Measurements from ENCODE around the gene TARBP2.
A peak's percentile ranks its signal among the peaks of the same experiment; 100 is the strongest.

Gene TARBP2

DNA sequence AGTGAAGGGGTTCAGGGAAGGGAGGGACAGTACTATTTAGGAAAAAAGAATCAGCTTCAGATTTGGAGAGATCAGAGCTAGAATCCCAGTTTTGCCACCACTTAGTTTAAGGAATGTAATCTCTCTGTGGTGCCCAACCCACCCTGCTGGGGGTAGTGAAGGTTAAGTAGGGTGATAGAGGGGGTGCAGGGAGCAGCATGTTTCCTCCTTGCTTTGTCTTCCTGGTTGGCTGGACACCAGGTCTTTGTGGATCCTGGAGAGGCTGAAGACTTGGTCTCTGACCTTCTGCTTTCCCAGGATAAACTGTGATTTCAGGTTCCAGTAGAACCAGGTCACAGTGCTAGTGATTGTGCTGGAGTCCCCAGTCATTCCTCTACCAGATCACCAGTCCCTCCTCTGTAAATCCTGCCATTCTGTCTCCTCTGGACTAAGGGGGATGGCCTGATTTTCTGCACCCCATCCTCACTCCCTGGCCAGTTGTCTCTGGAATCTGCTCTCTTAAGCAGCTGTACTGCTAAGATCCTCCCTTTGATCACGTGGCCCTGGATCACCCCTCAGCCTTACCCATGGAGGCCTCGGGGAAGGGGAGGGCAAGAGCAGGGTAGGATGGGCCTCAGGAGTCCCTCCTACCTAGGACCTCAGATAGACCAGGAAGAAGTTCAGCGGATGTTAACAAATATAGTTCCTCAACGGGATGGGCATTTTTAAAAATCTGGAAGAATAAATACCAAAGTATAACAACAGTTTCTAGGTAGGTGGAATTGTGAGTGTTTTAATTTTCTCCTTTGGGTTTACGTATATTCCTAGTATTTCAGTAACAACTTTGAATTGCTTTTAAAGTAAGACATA, 5.0 kb upstream of the TARBP2 start:
- peak; percentile 72 for DNase-seq

DNA sequence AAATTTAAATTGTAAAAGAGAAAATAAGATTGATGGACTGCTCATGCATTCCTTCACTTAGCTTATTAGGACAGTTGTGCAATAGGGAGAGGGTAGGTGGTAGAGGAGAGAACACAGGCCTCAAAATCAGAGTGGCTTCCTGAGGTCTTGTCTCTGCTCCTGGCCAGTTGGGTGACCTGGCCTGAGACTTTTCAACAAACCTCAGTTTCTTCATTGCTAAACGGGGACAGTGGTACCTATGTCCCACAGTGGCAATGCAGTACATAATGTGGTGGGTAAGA, 4.4 kb upstream of the TARBP2 start:
- DNase-seq: no peak

DNA sequence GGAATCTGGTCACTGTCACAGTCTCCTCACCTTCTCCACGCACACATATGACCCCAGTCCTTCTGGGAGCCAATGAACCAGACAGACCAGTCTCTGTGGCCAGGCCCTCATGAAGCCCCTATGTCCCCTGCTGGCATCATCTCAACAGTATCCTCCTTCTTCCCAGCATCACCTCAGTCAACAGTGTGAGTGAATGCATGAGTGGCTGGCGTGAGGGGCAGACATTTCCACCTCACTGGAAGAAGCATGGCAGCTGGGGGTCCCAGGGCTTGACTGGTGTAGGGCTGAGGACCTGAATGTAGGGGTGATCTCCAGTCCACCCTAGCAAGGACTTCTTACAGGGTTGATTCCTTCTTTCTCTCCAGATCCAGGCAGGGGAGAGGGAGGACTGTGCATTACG, 3.6 kb upstream of the TARBP2 start:
- DNase-seq: no peak

DNA sequence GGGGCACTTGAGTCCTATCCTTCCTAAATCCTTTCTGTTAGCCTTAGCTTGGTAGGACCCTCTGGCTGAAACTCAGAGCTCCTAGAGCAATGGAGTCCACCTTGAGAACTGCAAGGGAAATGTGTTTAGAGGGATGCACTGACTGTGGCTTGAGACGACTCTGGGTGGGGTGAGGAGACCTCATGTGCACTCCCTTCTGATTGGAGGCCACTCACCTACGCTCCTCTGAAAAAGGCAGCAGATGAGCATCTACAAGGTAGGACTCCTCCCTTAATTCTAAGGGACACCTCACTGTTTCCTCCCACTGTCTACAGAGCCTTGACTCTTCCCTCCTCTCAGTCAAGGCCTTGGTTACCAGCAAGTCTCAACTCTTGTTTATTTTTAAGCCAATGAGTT, 2.9 kb upstream of the TARBP2 start:
- no peak for DNase-seq

DNA sequence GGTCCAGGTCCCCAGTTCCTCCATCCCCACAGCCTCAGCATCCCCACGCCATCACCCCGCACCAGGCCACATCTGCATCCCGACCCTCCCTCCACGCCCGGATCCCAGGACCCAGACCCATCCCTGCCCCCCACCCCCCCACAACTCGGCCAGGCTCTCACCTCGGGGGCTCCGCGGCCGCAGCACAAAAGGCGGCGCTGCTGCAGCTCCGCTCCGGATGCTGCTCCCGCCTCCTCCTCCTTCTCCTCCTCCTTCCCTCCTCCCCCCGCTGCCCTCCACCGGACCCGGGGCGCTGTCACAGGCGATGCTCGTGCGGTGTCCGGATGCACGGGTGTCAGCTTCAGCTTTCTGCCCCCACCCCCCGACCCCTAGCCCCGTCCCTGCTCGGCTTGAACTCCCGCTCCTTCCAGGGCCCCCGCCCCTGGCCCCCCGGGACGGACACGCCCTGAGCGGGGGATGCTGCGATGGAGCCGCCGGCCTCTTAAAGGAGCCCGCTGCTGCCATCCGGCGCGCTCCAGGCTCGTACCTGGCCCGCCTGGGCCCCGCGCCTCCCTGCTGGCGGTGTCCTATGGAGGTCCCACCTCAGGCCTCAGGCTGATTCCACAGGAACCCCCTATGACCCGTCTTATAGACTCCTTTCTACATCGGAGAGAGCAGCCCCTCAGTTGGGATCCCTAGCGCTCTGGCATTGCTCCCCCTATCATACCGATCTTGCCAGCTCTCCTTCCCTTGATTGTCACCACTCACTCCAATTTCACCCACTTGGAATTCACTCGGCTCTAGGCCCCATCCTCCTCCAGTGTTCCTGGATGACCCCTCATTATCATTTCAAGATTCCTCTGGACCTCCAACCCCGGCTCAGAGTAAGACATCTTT, 1.6 kb upstream of the TARBP2 start, which contains the start of gene MAP3K12:
Gene MAP3K12 (minus strand): TSS at position 193 of the 876 bp plus-strand sequence. CDS start 12,067 bp downstream, outside the sequence.
- DNase-seq: peak; percentile 59

DNA sequence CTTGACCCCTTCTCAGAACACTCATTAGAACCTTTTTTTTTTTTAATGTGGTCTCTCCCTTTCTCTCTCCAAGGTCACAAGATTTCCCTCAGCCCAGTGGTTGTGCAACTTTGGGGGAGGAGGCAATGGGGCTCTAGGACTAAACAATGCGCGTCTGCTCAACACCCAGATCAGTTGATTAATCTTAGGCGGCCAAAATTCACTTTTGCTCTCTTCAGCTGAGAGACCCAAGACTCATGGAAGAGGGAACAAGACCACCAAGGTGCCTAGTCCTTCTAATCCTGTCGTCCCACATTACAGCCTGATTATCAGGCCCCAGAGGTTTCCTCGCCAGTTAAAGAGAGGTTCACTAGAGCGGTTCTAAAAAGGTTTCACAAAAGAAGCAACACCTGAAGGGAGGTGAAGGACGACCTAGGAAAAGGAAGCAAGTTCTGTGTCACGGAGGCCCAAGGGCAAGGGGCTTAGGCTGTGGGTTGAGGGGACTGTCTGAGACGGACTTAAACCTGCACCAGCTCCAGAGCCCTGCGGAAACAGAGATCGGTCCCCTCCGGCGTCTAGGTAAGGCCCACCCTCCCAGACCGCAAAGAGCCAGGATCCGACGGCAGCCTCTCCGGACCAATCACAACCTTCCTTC, 824 bp upstream of the TARBP2 start:
- DNase-seq: peak; percentile 61

DNA sequence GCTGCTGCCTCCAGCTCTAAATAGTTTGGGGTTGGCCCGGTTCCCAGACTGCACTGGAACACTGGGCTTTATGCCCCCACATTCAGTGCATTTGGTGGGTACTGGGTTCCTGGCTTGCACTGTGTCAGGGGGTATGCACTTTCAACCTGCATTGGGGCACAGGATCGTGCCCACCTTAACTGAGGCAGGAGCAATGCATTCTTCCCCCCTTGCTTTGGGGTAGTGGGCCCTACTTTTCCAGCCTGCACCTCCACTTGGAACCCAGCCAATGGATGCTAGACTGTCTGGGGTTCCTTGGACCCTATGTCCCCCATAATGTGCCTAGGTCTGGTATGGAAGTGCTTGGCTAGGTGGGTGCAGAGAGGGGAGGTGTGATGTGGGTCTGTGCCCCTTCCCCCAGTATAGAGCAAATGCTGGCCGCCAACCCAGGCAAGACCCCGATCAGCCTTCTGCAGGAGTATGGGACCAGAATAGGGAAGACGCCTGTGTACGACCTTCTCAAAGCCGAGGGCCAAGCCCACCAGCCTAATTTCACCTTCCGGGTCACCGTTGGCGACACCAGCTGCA, 615 bp downstream of the TARBP2 start:
- DNase-seq: no peak

DNA sequence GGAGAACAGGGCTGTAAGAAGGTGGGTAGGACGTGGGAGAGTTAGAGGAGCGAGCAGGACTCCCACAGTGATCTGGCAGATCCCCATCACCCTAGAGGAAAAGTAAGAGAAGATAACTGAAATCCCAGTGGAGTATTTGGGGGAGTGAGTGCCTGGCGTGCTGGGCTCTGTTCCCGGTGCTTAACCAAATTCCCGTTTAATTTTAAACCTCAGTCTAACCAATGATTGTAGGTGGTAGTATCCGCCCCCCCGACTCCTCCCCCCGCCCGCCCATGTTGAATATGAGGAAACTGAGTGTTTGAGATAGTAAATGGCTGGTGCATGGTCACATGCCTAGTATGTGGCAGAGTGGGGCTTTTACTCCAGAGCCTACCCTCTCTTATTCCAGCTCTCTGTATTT, 1.2 kb downstream of the TARBP2 start:
- DNase-seq: no peak

DNA sequence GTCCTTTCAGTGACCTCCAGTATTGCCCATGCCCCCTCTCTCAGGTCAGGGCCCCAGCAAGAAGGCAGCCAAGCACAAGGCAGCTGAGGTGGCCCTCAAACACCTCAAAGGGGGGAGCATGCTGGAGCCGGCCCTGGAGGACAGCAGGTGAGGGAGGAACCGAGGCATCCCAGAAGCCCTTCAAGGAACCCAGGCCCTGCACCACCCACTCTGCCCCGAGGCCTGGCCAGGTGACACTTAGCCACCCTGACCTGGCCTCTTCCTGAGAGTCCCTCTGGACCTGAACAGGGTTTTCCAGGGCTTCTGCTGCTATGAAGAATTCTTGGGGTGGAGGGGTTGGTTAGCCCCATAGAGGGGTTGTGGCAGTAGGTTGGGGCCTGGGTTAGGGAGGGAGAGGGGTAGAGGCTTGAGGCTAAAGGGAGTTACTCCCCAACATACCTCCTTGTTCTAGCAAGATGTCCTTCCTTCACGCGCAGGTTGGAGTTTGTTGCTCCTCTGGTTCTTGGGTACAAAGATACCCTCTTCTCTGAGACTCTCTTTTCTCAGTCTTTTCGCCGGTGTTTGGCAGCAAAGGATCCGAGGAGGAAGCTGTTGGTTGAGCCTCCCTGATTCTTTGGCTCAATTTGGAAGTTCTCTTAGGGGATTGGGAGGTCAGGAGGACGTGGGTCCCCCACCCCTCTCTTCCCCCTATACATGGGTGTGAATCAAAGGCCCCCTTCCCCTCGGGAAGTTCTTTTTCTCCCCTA, 2.1 kb downstream of the TARBP2 start:
- no peak for DNase-seq

DNA sequence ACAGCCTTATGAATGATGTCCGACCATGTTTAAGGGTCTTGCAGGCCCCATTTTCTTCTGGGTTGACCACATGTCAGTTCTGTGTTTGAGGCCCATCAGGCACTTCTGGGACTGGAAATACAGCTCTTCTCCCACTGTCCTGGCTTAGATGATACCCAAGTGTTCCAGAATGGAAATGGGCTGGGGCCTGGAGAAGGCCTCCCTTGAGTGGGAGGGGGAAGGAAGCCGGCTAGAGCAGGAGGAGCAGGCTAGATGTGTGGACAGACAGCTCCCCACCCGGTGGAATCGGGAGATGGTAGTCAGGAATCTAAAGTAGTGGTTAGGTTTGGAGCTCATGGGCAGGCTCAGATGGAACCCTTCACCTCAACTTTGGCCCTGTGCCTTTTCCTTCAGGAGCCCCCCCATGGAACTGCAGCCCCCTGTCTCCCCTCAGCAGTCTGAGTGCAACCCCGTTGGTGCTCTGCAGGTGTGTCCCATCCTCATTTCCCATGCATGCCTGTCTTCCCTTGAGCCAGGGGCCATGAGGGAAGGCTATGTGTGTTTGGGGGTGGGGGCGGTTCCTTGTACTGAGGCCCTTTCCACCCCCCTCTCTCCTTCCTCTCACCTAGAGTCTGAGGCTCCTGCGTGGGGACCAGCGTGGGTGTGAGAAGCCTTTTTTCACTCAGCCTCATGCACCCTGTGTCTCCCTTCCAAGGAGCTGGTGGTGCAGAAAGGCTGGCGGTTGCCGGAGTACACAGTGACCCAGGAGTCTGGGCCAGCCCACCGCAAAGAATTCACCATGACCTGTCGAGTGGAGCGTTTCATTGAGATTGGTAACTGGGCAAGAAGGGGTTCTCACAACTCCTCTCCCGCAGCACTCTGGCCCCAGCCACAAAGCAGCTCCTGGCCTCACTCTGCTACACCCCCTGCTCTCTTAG, 3.2 kb downstream of the TARBP2 start:
- no peak for DNase-seq

DNA sequence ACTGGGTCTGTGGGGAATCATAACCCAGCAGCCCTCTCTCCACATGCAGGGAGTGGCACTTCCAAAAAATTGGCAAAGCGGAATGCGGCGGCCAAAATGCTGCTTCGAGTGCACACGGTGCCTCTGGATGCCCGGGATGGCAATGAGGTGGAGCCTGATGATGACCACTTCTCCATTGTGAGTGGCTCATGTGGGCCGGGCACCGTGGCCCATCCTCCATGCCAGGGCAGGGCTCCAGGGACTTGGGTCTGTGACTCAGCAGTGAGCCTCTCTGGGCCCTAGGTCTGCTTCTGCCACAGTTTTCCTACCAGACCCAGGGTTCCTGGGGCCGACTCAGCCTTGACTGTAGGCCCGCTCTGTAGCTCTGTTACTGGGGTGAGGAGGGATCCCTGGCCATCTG, 4.0 kb downstream of the TARBP2 start:
- peak; percentile 24 for DNase-seq

DNA sequence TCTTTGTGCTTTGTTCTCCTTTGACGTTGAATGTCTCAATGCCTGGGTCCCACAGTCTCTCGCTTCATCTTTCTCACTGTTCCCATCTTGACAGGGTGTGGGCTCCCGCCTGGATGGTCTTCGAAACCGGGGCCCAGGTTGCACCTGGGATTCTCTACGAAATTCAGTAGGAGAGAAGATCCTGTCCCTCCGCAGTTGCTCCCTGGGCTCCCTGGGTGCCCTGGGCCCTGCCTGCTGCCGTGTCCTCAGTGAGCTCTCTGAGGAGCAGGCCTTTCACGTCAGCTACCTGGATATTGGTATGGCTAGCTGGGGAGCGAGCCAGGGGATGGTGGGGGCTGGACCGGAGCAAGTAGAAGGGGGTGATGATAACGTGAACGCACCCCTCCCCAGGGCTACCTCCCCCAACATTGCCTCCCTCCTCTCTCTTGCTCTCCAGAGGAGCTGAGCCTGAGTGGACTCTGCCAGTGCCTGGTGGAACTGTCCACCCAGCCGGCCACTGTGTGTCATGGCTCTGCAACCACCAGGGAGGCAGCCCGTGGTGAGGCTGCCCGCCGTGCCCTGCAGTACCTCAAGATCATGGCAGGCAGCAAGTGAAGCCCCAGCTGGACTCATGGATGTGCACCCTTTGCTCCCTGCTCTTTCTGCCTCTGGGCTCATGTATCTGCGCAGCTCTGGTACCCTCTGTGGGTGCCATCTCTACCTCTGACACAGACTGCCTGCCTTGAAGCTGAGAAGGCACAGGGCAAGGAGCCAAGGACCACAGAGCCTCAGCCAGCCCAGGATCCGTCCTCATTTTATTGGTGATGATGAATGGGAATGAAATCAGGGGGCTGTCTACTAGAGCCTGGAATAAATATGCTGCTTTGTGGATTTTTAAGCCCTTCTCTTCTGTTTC, 4.7 kb downstream of the TARBP2 start:
- DNase-seq: no peak

DNA sequence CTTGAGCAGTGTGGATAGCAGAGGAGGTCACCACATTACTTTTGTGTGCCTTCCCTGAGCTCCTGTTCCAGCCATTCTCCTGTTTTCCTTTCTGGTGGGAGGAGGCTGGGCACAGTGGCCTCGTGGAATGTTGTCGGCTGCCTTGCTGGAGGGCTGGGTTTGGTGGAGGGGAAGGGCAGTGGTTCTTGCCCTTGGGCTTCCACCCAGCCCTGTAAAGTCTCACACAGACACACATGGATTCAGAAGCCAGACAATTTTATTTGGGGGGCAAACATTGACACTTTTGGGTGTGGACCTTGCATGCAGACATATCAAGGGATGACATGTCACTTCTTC, 5.3 kb downstream of the TARBP2 start:
- DNase-seq: no peak

DNA sequence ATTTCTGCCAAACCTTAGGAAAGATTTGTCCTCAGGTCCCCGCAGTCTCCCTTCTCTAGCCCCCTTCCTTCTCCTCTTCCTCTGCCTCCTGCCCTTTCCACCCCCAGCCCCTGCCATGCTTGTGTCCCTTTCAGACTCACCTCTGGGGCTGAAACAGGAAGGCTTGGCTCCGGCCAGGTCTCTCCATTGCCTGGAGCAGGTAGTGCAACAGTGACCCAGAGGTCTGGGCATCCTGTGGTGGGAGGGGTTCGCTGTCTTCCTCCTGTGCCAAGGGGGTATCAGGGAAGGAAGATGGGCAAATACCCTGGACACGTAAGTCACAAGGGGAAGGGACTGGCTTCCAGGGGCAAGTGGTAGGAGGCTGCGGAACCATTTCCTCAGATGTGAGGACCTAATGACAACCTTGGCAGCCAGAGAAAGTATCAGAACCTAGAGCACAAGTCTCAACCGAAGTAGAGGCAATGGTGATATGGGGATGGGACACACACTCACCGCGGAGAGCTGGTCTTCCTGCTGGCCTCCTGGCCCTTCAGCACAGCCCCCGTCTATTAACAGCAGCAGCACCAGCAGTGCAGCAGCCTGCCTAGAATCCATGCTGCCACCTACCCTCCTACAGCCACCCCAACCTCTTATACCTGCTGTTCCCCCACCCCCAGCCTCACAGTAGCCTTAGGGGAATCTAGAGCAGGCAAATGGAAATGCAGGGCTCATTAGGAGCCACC, 6.0 kb downstream of the TARBP2 start, which contains the start of gene NPFF:
Gene NPFF (minus strand): TSS at position 604 of the 722 bp plus-strand sequence. CDS start 10 bp downstream, at position 594.
- no peak for DNase-seq

DNA sequence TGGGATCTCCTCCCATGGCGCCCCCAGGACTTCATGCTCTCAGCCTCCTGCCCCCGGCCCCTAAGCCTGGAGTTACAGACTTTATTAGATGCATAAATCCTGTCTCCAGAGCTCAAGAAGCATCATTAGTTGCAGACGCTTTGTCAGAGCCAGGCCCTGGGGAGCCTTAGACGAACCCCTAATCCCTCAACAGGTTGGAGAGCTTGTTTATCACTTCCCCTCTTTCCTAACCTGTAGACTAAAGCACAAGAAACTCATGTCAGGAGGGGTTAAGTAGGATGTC, 6.5 kb downstream of the TARBP2 start:
- DNase-seq: no peak

DNA sequence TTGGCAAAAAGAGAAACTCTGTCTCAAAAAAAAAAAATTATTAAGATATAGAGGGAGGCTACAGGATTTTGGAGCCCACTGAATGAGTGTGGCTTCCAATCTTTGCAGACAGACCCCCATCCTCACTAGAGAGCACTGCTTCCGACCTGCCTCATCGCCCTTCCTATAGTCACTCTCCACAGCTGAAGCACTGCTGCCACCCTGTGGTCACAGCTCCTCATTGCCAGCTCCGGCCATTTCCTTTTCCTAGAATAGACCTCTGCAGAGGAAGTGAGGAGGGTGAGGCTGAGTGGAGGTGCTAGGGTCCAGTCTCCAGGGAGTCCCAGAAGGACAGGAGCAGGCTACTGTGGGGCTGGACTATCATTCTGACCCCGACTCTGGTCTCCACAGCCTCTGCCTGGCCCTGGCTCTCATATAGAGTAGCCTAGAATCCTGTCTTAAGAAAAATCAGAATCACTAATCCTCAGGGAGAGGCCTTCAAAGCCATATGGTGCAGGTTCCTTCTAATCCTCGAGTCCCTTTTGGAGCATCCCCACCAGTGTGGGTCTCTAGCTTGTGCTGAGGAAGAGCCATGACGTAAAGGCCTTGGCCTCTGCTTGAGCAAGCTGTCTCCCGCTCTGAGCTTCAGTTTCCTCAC, 7.6 kb downstream of the TARBP2 start:
- DNase-seq: peak; percentile 69

DNA sequence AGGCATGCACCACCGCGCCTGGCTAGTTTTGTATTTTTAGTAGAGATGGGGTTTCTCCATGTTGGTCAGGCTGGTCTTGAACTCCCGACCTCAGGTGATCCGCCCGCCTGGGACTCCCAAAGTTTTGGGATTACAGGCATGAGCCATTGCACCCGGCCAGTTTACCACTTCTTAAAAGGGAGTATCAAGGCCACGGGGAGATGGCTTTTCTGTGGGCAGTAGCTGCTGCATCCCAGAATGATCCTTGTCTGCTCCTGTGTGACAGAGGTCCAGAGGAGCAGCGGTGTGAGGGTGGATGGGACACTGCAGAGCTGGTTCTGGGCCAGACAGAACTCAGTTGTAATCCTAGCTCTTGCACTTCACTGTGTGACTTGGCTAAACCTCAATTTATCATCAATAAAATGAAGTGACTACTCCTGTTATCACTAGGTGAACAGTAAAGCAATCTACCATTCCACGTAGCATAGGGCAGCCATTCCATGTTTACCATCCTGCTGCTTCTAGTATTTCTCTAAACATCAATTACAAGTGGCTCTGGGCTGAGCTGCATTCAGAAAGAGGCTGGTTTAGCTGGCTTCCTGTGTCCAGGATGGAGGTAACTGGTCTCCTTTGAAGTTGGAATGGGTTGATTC, 9.2 kb downstream of the TARBP2 start:
- no peak for DNase-seq

DNA sequence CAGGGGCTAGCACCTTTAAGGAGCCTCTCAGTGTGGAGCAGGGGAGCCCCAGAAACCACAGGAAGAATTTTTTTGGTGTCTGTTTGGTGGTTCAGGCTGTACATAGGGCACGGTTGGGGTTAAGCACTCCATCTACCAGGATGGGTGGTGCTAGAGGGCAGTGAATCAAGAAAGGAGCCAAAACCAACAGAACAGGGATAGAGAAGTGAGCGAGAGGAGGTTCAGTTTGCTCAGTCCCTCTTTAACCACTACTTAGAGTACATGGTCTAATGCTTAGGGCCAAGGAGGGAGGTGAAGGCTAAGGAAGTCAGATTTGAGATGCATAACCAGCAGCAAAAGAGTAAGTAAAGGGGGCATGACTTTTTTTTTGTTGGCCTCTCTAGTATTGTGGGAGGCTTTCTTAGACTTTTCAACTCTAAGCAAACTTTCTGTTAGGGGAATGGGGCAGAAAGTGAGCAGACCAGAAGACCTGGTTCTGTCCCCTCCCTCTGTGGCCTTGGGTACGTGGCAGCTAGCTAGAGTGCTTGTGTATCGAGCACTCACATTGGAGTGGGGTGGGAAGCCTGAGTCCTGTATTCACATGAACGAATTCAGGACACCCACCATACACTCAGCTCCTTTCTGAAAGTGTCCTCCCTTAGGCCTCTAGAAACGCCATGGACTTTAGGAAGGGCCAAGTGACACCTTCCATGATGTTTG, 12.8 kb downstream of the TARBP2 start:
- DNase-seq: no peak

Measured in fibroblast of skin of abdomen (primary cell).